Right atrium auricular region (tissue), 2 donors: Measurements from ENCODE around the gene PGAM2. TPM values are rescaled to one million over a fixed set of nuclear protein-coding genes. Genes with fewer than 3 reads are reported as not detected.

Source experiments
- DNase-seq: peaks from one replicate; pipeline ENCODE4 v3.0.0-alpha.2; 2019; ENCODE audit warnings: low spot score
- H3K27ac ChIP-seq, 2 donors: fragments of 200-600 bp; sonication (generic); 1 replicate in 1 of 2; 2 replicates in 1 of 2; pipeline ENCODE4 v1.5.1; 2016 to 2019
- H3K27me3 ChIP-seq, 2 donors: fragments of 200-600 bp; sonication (generic); one replicate each; pipeline versions ENCODE4 v1.5.1 to v1.6.0; 2017 to 2019
- H3K36me3 ChIP-seq: fragments of 200-600 bp; sonication (generic); one replicate; pipeline ENCODE4 v1.5.1; 2016
- H3K4me1 ChIP-seq, 2 donors: fragments of 200-600 bp; sonication (generic); one replicate each; pipeline versions ENCODE4 v1.5.1 to v1.6.0; 2017 to 2019
- H3K4me3 ChIP-seq, 2 donors: fragments of 200-600 bp; sonication (generic); 1 replicate in 1 of 2; 2 replicates in 1 of 2; pipeline ENCODE4 v1.5.1; 2017 to 2019; ENCODE audit warnings: mild to moderate bottlenecking in 1 of 2, moderate library complexity in 1 of 2
- H3K9me3 ChIP-seq, 2 donors: fragments of 200-600 bp; sonication (generic); one replicate each; pipeline ENCODE4 v1.5.1; 2019
- CTCF ChIP-seq, 2 donors: fragments of 200-600 bp; sonication (generic); IDR thresholded peaks; one replicate each; pipeline ENCODE4 v1.5.1; 2019; ENCODE audit warnings: antibody characterized with exemption in 2 of 2
- total RNA-seq, 2 donors: library from RNA; depleted of rRNA; stranded (reverse); fragments of >200 nt; gene quantifications; one replicate each; pipeline ENCODE4 v1.1.0, GENCODE V29; 2016

Gene PGAM2
- total RNA-seq, 2 donors from 2014 or later, result 680 to 2,809 TPM

GRCh38 chr7:44100458-44101302, 35.3 kb upstream of the PGAM2 start:
- Histone ChIP-seq H3K4me1 (peaks cover 0 to 53% of the 10 kb centered on the region in 2 donors), H3K36me3 (no peaks in the 10 kb centered on the region), H3K4me3 (no peak overlapping the region), H3K27me3 (no peaks in the 10 kb centered on the region), H3K9me3 (no peaks in the 10 kb centered on the region), H3K27ac (peak overlapping the region; percentile 88 to 92)
- TF ChIP-seq CTCF (IDR thresholded peaks at IDR 0.05), result no peak
- no peak for DNase-seq

- Histone ChIP-seq H3K27ac (peak overlapping the region in 1 of 2 donors; percentile 92), H3K9me3 (no peaks in the 10 kb centered on the region), H3K36me3 (no peaks in the 10 kb centered on the region), H3K27me3 (no peaks in the 10 kb centered on the region), H3K4me3 (no peak overlapping the region), H3K4me1 (peaks cover 0 to 51% of the 10 kb centered on the region in 2 donors)
- no peak for DNase-seq
- TF ChIP-seq CTCF (IDR thresholded peaks at IDR 0.05), result no peak
Observed at GRCh38 chr7:44099669-44100068, 34.3 kb upstream of the PGAM2 start.

GRCh38 chr7:44098092-44099068, 33.0 kb upstream of the PGAM2 start:
- Histone ChIP-seq H3K36me3 (no peaks in the 10 kb centered on the region), H3K27ac (peak overlapping the region in 1 of 2 donors; percentile 10), H3K9me3 (no peaks in the 10 kb centered on the region), H3K4me3 (no peak overlapping the region), H3K27me3 (no peaks in the 10 kb centered on the region), H3K4me1 (peaks cover 0 to 44% of the 10 kb centered on the region in 2 donors)
- no peak for DNase-seq
- no peak for TF ChIP-seq CTCF (IDR thresholded peaks at IDR 0.05)

GRCh38 chr7:44097064-44097932, 31.9 kb upstream of the PGAM2 start:
- Histone ChIP-seq H3K4me3 (no peak overlapping the region), H3K27me3 (no peaks in the 10 kb centered on the region), H3K36me3 (no peaks in the 10 kb centered on the region), H3K4me1 (peaks cover 0 to 38% of the 10 kb centered on the region in 2 donors), H3K27ac (no peak overlapping the region), H3K9me3 (no peaks in the 10 kb centered on the region)
- no peak for TF ChIP-seq CTCF (IDR thresholded peaks at IDR 0.05)
- DNase-seq, result no peak

- no peaks in the 10 kb centered on the region for H3K9me3 ChIP-seq
- H3K27ac ChIP-seq, result no peak overlapping the region
- H3K4me1 ChIP-seq, result peaks cover 0 to 30% of the 10 kb centered on the region in 2 donors
- DNase-seq, result no peak
- TF ChIP-seq CTCF (IDR thresholded peaks at IDR 0.05), result no peak
- no peak overlapping the region for H3K4me3 ChIP-seq
- H3K36me3 ChIP-seq, result no peaks in the 10 kb centered on the region
- no peaks in the 10 kb centered on the region for H3K27me3 ChIP-seq
Observed at GRCh38 chr7:44096326-44096881, 31.0 kb upstream of the PGAM2 start.
